Measurements from ENCODE around the gene NELFA. TPM values are rescaled to one million over a fixed set of nuclear protein-coding genes. Genes with fewer than 3 reads are reported as not detected.
A peak's percentile ranks its signal among the peaks of the same experiment; 100 is the strongest.

Gene NELFA
- total RNA-seq, 1 experiment from 2014 or later: 55.0 TPM

DNA sequence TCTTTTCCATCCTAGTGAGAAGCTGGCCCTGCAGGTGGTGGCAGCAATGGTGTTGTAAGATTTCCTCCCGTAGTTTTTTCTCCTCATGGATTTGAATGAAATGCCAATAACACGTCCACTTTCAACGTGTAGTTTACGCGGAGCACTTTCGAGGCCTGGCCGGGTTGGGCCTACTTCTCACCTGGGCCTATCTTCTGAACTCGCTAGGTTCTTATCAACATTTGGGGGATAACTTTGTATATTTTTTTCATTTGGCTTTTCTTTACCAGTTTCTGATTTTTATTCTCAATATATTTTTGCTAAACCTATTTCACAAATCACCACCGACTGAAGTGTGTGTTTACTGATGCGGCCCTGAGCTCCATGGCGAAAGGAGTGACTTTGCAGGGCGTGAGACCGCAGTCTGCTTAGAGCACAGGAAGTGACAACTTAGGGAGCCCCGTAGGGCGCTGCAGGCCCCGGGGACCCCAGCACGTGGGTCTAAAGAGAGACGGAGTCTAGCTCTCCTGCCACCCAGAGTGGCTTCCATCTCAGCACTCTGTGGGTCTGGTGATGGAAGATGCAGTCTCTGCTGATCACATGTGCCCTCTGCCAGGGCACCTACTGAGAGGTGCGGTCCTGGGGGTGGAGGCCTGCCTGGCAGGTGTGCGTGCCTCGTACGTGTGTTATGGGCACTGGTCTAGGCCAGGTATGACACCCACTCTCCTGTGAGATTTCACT lies 29.1 kb downstream of the NELFA start:
- no CpG with 5 or more reads among the region's 22 CpGs for WGBS (ENCODE audit: extremely low coverage, insufficient read length, low lambda C conversion rate)
- Histone ChIP-seq H3K27ac (ENCODE audit: insufficient read length, low read depth, low read length) (no peak overlapping the region), H3K9ac (ENCODE audit: extremely low read depth, insufficient read length, low read length) (no peak overlapping the region), H4K20me1 (ENCODE audit: control insufficient read depth, insufficient read depth, insufficient read length) (no peaks in the 10 kb centered on the region), H2AK5ac (ENCODE audit: insufficient read length, low read length) (no peak overlapping the region), H3K4me2 (ENCODE audit: insufficient read depth, insufficient read length, low read length) (no peak overlapping the region), H3K27me3 (ENCODE audit: insufficient read depth, low read length) (no peaks in the 10 kb centered on the region), H4K5ac (ENCODE audit: insufficient read length, low read depth, low read length) (no peak overlapping the region), H3K14ac (ENCODE audit: insufficient read depth, low read length) (no peak overlapping the region), H2BK12ac (ENCODE audit: insufficient read length, low read depth, low read length) (no peak overlapping the region), H2BK15ac (ENCODE audit: low read depth, low read length) (no peak overlapping the region), H4K8ac (replicated peaks; ENCODE audit: insufficient read length, low read depth, low read length) (no peak overlapping the region), H3K23ac (ENCODE audit: insufficient read length, low read depth, low read length) (no peak overlapping the region), H3K56ac (ENCODE audit: insufficient read length, low read depth, low read length) (no peak overlapping the region), H3K79me2 (ENCODE audit: insufficient read depth, low read length) (no peaks in the 10 kb centered on the region), H2BK5ac (ENCODE audit: insufficient read length, low read length) (no peak overlapping the region), H3K23me2 (ENCODE audit: insufficient read length, low read depth, low read length, poor library complexity, severe bottlenecking) (no peaks in the 10 kb centered on the region), H3K4me1 (ENCODE audit: insufficient read depth, low read length) (no peaks in the 10 kb centered on the region), H4K91ac (ENCODE audit: insufficient read length, low read depth, low read length) (no peak overlapping the region), H2BK20ac (ENCODE audit: low read depth, low read length, poor library complexity, severe bottlenecking) (no peak overlapping the region), H3K79me1 (ENCODE audit: insufficient read depth, low read depth, low read length, poor library complexity, severe bottlenecking) (no peaks in the 10 kb centered on the region), H2BK120ac (ENCODE audit: low read depth, low read length, poor library complexity, severe bottlenecking) (no peak overlapping the region), H3K9me3 (ENCODE audit: control insufficient read depth, low read depth, low read length) (no peaks in the 10 kb centered on the region), H3K4ac (ENCODE audit: low read depth, low read length) (no peak overlapping the region), H2AFZ (ENCODE audit: low read length) (no peak overlapping the region), H3T11ph (ENCODE audit: low read length) (no peak overlapping the region), H3K18ac (ENCODE audit: insufficient read length, low read depth, low read length) (no peak overlapping the region)
- TF ChIP-seq, protein P1, sequence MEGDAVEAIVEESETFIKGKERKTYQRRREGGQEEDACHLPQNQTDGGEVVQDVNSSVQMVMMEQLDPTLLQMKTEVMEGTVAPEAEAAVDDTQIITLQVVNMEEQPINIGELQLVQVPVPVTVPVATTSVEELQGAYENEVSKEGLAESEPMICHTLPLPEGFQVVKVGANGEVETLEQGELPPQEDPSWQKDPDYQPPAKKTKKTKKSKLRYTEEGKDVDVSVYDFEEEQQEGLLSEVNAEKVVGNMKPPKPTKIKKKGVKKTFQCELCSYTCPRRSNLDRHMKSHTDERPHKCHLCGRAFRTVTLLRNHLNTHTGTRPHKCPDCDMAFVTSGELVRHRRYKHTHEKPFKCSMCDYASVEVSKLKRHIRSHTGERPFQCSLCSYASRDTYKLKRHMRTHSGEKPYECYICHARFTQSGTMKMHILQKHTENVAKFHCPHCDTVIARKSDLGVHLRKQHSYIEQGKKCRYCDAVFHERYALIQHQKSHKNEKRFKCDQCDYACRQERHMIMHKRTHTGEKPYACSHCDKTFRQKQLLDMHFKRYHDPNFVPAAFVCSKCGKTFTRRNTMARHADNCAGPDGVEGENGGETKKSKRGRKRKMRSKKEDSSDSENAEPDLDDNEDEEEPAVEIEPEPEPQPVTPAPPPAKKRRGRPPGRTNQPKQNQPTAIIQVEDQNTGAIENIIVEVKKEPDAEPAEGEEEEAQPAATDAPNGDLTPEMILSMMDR (conservative IDR thresholded peaks at IDR 0.05): no peak
- DNase-seq: peak; percentile 22
- Mint-ChIP-seq H3K9me3 (no peaks in the 10 kb centered on the region), H3K27ac (peak overlapping the region in 1 of 3 experiments; percentile 81; a peak in 3 of 7 replicates), H3K4me3 (no peak overlapping the region), H3K36me3 (ENCODE audit: insufficient read depth in 1 of 3, low read depth in 3 of 3) (peaks cover 30 to 87% (median 72%) of the 10 kb centered on the region in 3 experiments; a peak in 6 of 7 replicates), H3K4me1 (peaks cover 0 to 9% of the 10 kb centered on the region in 2 experiments; a peak in 2 of 4 replicates), H3K27me3 (ENCODE audit: low read depth) (no peaks in the 10 kb centered on the region)

Data from H9 (cell line).